Neural crest cell (in vitro differentiated cells): ENCODE data around the gene GAMT. TPM values are rescaled to one million over a fixed set of nuclear protein-coding genes. Genes with fewer than 3 reads are reported as not detected.
"Not testable (repeated sequence)": the region's sequence is repeated elsewhere in the genome, so short reads cannot be mapped to it uniquely, and the experiment has no call there.

Experiments used
- DNase-seq: peaks from one replicate; pipeline ENCODE4 v3.0.0; 2021; ENCODE audit warnings: low read depth, mixed read lengths, low spot score
- H3K27ac Mint-ChIP-seq: one replicate; pipeline ENCODE4 v1.8.0; 2021; ENCODE audit warnings: mild to moderate bottlenecking, mixed read lengths; ENCODE audit not compliant: unreplicated experiment
- H3K27me3 Mint-ChIP-seq: 2 replicates; pipeline ENCODE4 v1.8.0; 2021; ENCODE audit warnings: low read depth, mild to moderate bottlenecking, mixed read lengths
- H3K36me3 Mint-ChIP-seq: 2 replicates; pipeline ENCODE4 v1.8.0; 2021; ENCODE audit warnings: low read depth, mild to moderate bottlenecking, mixed read lengths
- H3K4me1 Mint-ChIP-seq: 2 replicates; pipeline ENCODE4 v1.8.0; 2021; ENCODE audit warnings: mixed read lengths
- H3K4me3 Mint-ChIP-seq: one replicate; pipeline ENCODE4 v1.8.0; 2021; ENCODE audit warnings: mild to moderate bottlenecking, mixed read lengths
- H3K9me3 Mint-ChIP-seq: 2 replicates; pipeline ENCODE4 v1.8.0; 2021; ENCODE audit warnings: mixed read lengths
- total RNA-seq: library from RNA; stranded (reverse); gene quantifications from 2 replicates; pipeline ENCODE4 v1.2.1, GENCODE V29; 2021
- TF ChIP-seq, protein P1 (sequence below): fragments of 200-600 bp; sonication (generic); conservative IDR thresholded peaks from 2 replicates; pipeline ENCODE4 v1.5.0; 2021; ENCODE audit warnings: antibody characterized with exemption, mild to moderate bottlenecking

The GAMT gene
- total RNA-seq, 1 donor from 2014 or later = 45.6 TPM

DNA sequence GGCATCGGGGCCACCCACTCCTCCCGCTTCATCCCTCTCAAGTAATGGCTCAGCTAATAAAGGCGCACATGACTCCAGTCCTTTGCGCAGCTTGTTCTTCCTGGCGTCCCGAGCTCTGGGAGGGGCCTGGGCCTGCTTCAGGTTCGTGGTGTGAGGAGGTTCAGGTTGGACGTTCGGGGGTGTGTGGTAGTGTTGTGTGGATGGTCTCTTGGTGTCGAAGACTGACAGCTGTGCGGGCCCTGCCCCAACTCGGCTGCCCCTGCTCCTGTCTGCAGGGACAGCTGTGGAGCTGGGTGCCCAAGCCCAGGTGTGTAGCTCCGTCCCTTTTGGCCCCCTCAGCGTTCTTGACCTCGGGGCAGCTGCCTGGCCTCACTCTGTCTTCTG is 39.1 kb upstream of the GAMT start:
- peaks cover 20% of the 10 kb centered on the region for H3K27me3 Mint-ChIP-seq
- no peak overlapping the region for H3K27ac Mint-ChIP-seq
- TF ChIP-seq, protein P1, sequence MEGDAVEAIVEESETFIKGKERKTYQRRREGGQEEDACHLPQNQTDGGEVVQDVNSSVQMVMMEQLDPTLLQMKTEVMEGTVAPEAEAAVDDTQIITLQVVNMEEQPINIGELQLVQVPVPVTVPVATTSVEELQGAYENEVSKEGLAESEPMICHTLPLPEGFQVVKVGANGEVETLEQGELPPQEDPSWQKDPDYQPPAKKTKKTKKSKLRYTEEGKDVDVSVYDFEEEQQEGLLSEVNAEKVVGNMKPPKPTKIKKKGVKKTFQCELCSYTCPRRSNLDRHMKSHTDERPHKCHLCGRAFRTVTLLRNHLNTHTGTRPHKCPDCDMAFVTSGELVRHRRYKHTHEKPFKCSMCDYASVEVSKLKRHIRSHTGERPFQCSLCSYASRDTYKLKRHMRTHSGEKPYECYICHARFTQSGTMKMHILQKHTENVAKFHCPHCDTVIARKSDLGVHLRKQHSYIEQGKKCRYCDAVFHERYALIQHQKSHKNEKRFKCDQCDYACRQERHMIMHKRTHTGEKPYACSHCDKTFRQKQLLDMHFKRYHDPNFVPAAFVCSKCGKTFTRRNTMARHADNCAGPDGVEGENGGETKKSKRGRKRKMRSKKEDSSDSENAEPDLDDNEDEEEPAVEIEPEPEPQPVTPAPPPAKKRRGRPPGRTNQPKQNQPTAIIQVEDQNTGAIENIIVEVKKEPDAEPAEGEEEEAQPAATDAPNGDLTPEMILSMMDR = no peak
- H3K4me1 Mint-ChIP-seq = peaks cover 19% of the 10 kb centered on the region
- H3K4me3 Mint-ChIP-seq = peak overlapping the region; percentile 86
- DNase-seq = no peak
- peaks cover 27% of the 10 kb centered on the region for H3K36me3 Mint-ChIP-seq
- no peaks in the 10 kb centered on the region for H3K9me3 Mint-ChIP-seq

DNA sequence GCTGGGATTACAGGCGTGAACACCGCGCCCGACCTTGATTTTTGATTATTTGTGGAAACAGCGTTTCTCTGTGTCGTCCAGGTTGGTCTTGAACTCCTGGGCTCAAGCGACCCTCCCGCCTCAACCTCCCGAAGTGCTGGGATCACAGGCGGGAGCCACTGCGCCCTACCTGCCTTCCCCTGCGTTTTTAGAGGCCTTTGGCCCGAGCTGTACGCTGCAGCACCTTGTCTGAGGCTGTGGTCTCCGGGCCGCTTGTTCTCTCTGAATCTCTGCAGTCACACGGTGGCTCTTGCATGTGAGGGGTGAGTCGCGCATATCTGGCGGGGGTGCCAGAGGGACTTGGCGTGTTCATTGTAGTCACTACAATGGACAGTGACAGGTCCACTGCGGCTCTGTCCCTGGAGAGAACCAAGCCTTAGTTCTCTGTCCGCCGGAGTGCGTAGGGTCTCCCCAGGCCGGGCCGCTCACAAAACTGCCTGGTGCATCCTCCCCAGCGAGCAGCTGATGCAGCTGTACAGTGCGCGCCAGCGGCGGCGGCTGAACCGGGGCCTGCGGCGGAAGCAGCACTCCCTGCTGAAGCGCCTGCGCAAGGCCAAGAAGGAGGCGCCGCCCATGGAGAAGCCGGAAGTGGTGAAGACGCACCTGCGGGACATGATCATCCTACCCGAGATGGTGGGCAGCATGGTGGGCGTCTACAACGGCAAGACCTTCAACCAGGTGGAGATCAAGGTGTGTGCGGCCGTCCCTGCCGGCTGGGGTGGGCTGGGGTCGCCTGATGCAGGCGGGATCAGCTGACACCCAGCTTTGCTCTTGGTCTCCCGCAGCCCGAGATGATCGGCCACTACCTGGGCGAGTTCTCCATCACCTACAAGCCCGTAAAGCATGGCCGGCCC is 38.4 kb upstream of the GAMT start:
- not testable (repeated sequence) for H3K9me3 Mint-ChIP-seq, DNase-seq
- peak overlapping the region; percentile 90 for H3K27ac Mint-ChIP-seq
- H3K4me1 Mint-ChIP-seq = peaks cover 22% of the 10 kb centered on the region
- peak overlapping the region; percentile 98 for H3K4me3 Mint-ChIP-seq
- peaks cover 29% of the 10 kb centered on the region for H3K36me3 Mint-ChIP-seq
- H3K27me3 Mint-ChIP-seq = peaks cover 18% of the 10 kb centered on the region

DNA sequence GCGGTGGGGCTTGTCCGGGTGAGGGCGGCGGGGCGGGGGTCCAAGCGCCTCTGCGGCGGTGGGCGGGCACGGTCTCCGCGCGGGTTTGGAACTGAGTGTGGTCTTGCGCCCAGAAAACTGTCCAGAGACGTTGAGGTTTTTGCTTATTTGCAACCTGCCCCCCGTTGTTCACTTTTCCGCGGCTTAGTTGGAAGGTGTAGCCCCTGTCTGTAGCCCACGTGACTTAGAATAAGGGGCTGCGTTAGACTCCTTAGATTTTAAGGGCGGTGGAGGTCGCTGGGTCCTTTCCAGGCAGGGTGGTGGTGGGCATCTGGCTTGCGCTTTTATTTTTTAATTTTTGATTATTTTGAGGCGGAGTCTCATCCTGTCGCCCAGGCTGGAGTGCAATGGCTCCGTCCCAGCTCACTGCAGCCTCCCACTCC is 37.6 kb upstream of the GAMT start:
- Mint-ChIP-seq H3K4me1 (peaks cover 22% of the 10 kb centered on the region), H3K36me3 (peaks cover 29% of the 10 kb centered on the region), H3K27me3 (peaks cover 12% of the 10 kb centered on the region), H3K9me3 (no peaks in the 10 kb centered on the region), H3K4me3 (peak overlapping the region; percentile 98), H3K27ac (peak overlapping the region; percentile 98)
- no peak for DNase-seq
- TF ChIP-seq, protein P1 = no peak

DNA sequence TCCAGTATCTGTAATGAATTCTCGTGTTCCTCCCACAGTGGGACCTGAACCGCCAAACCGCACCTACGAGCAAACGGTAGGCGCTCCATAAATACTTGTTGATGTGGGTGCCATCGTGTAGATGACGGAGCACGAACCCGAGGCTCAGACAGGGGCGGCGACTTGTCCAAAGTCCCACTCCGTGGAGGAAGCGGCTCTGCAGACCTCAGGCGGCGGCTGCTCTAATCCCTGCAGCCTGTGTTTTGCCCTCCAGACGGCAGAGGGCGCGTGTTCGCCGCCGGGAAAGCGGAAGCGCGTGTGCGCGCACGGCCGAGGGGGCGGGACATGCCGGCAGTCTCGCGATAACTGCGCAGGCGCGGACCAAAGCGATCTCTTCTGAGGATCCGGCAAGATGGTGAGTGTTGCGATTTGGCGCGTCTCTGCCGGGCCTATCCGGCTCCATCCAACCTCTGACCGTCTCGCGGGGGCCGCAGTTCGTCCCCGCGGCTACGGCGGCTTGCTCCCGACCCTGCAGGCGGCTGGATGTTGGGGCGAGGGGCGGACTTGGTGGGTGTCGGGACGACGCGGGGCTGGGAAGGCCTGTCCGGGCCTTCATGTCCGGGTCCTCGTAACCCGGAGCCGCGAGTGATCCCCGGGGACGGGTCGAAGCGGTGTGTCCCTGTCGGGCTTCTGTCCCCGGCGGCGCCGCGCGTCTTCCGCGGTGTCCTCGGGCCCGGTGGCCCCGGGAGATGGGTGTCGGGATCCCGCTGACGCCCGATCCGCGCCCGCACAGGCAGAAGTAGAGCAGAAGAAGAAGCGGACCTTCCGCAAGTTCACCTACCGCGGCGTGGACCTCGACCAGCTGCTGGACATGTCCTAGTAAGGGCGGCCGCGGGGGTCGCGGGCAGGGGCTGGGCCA is 36.9 kb upstream of the GAMT start, which contains the start of gene RPS15:
TSS of gene RPS15 (plus strand) at position 362 of the 898 bp plus-strand sequence. CDS start at position 392, 30 bp downstream.
- Mint-ChIP-seq H3K9me3 (no peaks in the 10 kb centered on the region), H3K27me3 (peaks cover 12% of the 10 kb centered on the region), H3K4me3 (peak within 1 kb of the TSS; percentile 98), H3K36me3 (peaks cover 29% of the 10 kb centered on the region), H3K4me1 (peaks cover 22% of the 10 kb centered on the region), H3K27ac (peak within 1 kb of the TSS; percentile 100)
- DNase-seq = peak; percentile 95
- TF ChIP-seq, protein P1 = peak; percentile 90

DNA sequence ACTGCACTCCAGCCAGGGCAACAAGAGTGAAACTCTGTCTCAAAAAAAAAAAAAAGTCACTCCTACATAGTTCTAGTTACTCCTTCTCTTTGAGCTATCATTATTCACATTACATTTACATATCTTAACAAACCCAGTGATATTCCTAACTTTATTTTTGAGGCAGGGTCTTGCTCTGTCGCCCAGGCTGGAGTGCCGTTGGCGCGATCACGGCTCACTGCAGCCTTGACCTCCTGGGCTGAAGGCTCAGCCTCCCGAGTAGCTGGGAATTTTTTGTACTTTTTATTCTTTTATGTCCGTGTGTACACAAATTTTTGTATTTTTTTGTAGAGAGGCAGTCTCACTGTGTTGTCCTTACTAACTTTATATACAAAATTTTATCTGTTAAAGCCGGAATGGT is 36.3 kb upstream of the GAMT start:
- no peak overlapping the region for H3K27ac Mint-ChIP-seq

More for the DNA sequence above, 36.3 kb upstream of the GAMT start:
- Mint-ChIP-seq H3K4me1 (peaks cover 19% of the 10 kb centered on the region), H3K4me3 (peak overlapping the region; percentile 98), H3K9me3 (no peaks in the 10 kb centered on the region), H3K36me3 (peaks cover 27% of the 10 kb centered on the region), H3K27me3 (peaks cover 9% of the 10 kb centered on the region)
- no peak for DNase-seq
- TF ChIP-seq, protein P1 = no peak
